ENCODE measurements around the gene FTO.

FTO gene

DNA sequence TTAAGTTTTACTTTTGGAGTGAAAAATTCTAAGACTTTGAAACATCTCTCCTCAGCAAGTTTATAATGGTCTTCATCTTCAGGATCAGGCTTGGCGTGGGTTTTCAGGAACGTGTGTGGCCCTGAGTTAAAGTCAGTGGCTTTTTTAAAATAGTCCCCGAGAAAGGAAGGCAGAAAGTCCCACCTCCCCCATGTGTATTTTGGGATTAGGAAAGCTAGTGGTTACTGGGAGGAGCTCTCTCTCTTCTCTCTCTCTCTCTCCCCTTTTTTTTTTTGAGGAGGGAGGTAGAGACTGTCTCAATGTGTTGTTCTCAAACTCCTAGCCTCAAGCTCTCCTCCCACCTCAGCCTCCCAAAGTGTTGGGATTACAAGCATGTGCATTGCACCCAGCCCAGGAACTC is 369.4 kb downstream of the FTO start:
- no peak for TF ChIP-seq CTCF (conservative IDR thresholded peaks at IDR 0.05)
- no peak for TF ChIP-seq ZFX (IDR thresholded peaks at IDR 0.05)
- H3K27ac ChIP-seq, result no peak overlapping the region

DNA sequence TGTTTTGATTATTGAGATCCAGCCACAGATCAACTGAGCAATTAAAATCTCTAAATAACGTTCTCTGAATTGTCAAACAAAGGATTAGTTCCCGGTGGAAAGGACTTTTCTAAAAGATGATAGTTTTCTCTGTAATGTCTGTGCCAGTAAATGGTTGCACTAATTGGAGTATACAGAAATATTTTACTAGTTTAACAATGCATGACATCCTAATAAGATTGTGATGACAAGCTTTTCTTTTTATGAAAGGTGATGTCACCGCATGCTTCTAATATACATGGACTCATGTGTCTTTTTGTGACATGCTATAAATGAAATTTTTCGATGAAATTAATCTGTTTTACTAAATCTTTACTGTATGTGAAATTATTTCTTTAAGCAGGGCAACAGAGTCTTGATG is 371.5 kb downstream of the FTO start:
- no peak overlapping the region for H3K27ac ChIP-seq
- no peak for TF ChIP-seq CTCF (conservative IDR thresholded peaks at IDR 0.05)
- no peak for TF ChIP-seq ZFX (IDR thresholded peaks at IDR 0.05)

- TF ChIP-seq CTCF (conservative IDR thresholded peaks at IDR 0.05) (no peak), ZFX (IDR thresholded peaks at IDR 0.05) (no peak)
- no peak overlapping the region for H3K27ac ChIP-seq
Observed at GRCh38 chr16:54076006-54076504, 372.1 kb downstream of the FTO start.

DNA sequence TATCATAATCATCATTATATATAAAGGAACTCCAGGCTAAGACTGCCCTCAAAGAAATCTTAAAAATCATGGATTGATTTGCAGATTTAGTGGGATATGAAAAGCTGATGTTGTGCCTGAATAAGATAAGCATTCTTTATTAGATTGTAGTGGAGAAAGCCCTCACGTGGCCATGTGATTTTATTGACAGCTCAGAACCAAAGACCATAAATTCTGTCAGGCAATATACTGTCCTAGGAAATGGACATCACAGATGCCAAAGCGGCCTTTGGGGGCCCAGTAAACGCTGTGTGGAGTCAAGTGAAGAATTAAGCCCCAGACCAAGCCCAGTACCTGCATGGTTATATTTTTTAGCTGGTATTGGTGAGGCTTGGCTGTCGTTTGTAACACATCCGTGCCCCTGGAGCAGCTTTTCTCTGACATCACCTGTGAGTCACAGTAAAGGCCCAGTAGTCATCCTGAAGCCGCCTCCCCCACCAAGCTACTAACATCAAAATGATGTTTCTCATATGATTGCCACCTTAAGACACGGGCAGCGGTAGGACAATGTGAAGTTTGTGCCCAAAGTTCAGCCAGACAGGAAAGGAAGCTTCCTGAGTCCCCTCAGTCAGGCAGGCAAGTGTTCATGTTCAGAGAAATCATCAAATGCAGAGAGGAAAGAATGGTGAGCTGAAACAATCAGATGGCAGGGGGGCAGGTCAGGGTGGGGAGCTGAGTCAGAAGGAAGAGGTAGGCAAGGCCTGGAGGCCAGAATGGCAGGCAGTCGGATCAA is 373.3 kb downstream of the FTO start:
- H3K27ac ChIP-seq, result no peak overlapping the region
- TF ChIP-seq CTCF (conservative IDR thresholded peaks at IDR 0.05), result no peak
- no peak for TF ChIP-seq ZFX (IDR thresholded peaks at IDR 0.05)

DNA sequence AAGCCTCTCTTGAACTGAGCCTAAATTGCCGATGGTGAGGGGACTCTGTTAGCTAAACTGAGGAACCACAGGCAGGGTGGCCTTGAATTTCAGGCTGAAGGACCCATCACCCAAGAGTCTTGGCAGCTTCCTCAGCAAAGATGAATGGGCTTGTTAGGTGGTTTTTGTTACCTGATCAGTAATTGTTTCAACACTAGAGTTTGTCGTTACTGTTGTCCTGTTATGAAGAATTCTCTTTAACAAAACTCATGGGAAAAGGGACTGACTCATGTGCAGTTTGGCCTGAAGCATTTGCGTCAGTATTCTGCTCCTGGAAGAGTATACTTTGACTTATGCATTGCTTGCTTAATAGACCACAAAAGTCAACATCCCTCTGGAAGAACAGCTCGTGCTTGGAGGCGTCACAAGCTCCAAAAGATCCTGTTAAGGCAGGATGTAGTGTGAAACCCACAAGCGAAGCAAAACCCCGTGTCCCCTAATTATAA is 376.6 kb downstream of the FTO start:
- TF ChIP-seq CTCF (conservative IDR thresholded peaks at IDR 0.05) (no peak), ZFX (IDR thresholded peaks at IDR 0.05) (no peak)

GRCh38 chr16:54086791-54087190 is 382.8 kb downstream of the FTO start:
- H3K27ac ChIP-seq, result no peak overlapping the region
- TF ChIP-seq ZFX (IDR thresholded peaks at IDR 0.05) (no peak), CTCF (conservative IDR thresholded peaks at IDR 0.05) (no peak)

More for the DNA sequence above, 376.6 kb downstream of the FTO start:
- H3K27ac ChIP-seq, result no peak overlapping the region

DNA sequence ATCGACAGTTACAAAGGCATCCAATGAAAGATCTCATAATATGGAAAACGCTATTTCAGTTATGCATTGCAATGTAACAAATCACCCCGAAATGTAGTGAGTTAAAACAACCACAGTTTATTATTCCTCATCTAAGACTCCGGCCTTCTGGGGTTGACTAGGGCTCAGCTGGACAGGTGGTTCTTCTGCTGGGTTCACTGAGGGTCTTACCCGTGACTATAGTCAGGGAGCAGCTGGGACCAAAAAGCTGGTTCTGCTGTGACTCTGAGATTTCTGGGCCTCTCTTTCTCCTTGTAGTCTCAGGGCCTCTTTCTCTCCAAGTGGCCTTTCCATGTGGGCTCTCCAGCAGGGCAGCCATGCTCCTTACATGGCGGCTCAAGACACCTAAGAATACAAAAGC is 386.6 kb downstream of the FTO start:
- no peak overlapping the region for H3K27ac ChIP-seq
- no peak for TF ChIP-seq ZFX (IDR thresholded peaks at IDR 0.05)
- no peak for TF ChIP-seq CTCF (conservative IDR thresholded peaks at IDR 0.05)
